ENCODE results near the gene CDADC1.

Gene CDADC1

GRCh38 chr13:49259586-49259985, 11.9 kb downstream of the CDADC1 start:
- no peaks in the 10 kb centered on the region for H3K27me3 ChIP-seq (replicated peaks; ENCODE audit: control insufficient read depth, insufficient read depth, low read length)
- no peak for DNase-seq (ENCODE audit: extremely low read depth, insufficient read length)
- peaks cover 2% of the 10 kb centered on the region; the same call in 1 of the 2 replicates for H3K36me3 ChIP-seq (ENCODE audit: control insufficient read depth, insufficient read depth, low read length)
- TF ChIP-seq, protein P1, sequence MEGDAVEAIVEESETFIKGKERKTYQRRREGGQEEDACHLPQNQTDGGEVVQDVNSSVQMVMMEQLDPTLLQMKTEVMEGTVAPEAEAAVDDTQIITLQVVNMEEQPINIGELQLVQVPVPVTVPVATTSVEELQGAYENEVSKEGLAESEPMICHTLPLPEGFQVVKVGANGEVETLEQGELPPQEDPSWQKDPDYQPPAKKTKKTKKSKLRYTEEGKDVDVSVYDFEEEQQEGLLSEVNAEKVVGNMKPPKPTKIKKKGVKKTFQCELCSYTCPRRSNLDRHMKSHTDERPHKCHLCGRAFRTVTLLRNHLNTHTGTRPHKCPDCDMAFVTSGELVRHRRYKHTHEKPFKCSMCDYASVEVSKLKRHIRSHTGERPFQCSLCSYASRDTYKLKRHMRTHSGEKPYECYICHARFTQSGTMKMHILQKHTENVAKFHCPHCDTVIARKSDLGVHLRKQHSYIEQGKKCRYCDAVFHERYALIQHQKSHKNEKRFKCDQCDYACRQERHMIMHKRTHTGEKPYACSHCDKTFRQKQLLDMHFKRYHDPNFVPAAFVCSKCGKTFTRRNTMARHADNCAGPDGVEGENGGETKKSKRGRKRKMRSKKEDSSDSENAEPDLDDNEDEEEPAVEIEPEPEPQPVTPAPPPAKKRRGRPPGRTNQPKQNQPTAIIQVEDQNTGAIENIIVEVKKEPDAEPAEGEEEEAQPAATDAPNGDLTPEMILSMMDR (IDR thresholded peaks at IDR 0.05; ENCODE audit: insufficient read depth, low read length, poor library complexity, severe bottlenecking), result no peak
- H3K4me3 ChIP-seq (replicated peaks; ENCODE audit: low read depth, low read length), result no peak overlapping the region

DNA sequence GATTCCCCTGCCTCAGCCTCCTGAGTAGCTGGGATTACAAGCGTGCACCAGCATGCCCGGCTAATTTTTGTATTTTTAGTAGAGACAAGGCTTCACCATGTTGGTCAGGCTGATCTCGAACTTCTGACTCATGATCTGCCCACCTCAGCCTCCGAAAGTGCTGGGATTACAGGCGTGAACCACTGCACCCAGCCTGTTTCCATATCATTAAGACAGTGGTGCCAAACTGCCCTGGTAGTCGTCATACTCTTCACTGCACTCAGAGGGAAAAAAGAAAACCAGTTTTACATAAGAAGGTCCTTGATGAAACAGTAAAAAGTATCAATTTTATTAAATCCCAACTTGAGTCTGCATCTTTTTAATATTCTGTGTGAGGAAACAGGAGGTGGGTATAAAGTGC, 14.9 kb downstream of the CDADC1 start:
- H3K36me3 ChIP-seq (ENCODE audit: control insufficient read depth, insufficient read depth, low read length), result peaks cover 2% of the 10 kb centered on the region; the same call in 1 of the 2 replicates
- no peaks in the 10 kb centered on the region for H3K27me3 ChIP-seq (replicated peaks; ENCODE audit: control insufficient read depth, insufficient read depth, low read length)
- H3K4me3 ChIP-seq (replicated peaks; ENCODE audit: low read depth, low read length), result no peak overlapping the region
- TF ChIP-seq, protein P1 (IDR thresholded peaks at IDR 0.05; ENCODE audit: insufficient read depth, low read length, poor library complexity, severe bottlenecking), result no peak
- DNase-seq (ENCODE audit: extremely low read depth, insufficient read length), result no peak

GRCh38 chr13:49265822-49266221, 18.1 kb downstream of the CDADC1 start:
- H3K27me3 ChIP-seq (replicated peaks; ENCODE audit: control insufficient read depth, insufficient read depth, low read length), result no peaks in the 10 kb centered on the region
- TF ChIP-seq, protein P1 (IDR thresholded peaks at IDR 0.05; ENCODE audit: insufficient read depth, low read length, poor library complexity, severe bottlenecking), result no peak
- DNase-seq (ENCODE audit: extremely low read depth, insufficient read length), result no peak
- no peak overlapping the region for H3K4me3 ChIP-seq (replicated peaks; ENCODE audit: low read depth, low read length)
- H3K36me3 ChIP-seq (ENCODE audit: control insufficient read depth, insufficient read depth, low read length), result no peaks in the 10 kb centered on the region; the same call in 1 of the 2 replicates

DNA sequence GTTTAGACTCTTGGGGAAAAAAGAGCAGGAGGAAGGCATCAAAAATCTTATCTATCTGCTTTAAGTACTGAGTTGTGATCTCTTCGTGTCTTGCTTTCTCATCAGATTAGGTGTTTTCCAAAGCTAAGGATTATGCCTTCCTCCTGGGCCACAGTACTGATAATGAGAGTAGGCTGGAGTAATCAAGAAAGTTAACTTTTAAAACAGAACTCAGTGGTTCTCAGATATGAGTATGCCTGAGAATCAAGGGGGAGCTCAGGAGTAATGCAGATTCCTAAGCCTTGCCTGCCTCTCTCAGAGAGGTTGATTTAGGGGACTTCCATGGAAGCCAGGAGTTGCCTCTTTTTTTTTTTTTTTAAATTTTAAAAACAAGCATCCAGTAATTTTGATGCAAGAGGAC, 23.5 kb downstream of the CDADC1 start:
- Histone ChIP-seq H3K27me3 (replicated peaks; ENCODE audit: control insufficient read depth, insufficient read depth, low read length) (no peaks in the 10 kb centered on the region), H3K36me3 (ENCODE audit: control insufficient read depth, insufficient read depth, low read length) (no peaks in the 10 kb centered on the region; the same call in 1 of the 2 replicates), H3K4me3 (replicated peaks; ENCODE audit: low read depth, low read length) (no peak overlapping the region)
- TF ChIP-seq, protein P1 (IDR thresholded peaks at IDR 0.05; ENCODE audit: insufficient read depth, low read length, poor library complexity, severe bottlenecking), result no peak
- no peak for DNase-seq (ENCODE audit: extremely low read depth, insufficient read length)

DNA sequence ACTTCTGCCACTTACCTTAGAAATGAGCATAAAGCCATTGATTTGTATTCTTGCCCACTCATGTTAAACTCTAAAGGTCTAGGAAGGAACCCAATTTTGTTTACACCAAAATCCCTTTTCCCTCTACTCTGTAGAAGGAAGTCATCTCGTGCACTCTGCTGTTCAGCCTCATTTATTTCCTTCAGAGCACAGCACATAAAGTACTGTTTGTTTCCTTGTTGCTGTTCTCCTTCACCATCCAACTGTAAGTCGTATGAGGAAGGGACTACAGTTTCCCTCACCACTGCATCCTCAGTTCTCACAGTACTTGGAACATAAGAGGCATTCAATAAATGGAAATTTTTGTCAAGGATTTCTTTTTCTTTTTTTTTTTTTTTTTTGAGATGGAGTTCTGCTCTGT, 24.6 kb downstream of the CDADC1 start:
- H3K27me3 ChIP-seq (replicated peaks; ENCODE audit: control insufficient read depth, insufficient read depth, low read length), result no peaks in the 10 kb centered on the region
- no peak for DNase-seq (ENCODE audit: extremely low read depth, insufficient read length)
- H3K4me3 ChIP-seq (replicated peaks; ENCODE audit: low read depth, low read length), result no peak overlapping the region
- TF ChIP-seq, protein P1 (IDR thresholded peaks at IDR 0.05; ENCODE audit: insufficient read depth, low read length, poor library complexity, severe bottlenecking), result no peak
- H3K36me3 ChIP-seq (ENCODE audit: control insufficient read depth, insufficient read depth, low read length), result no peaks in the 10 kb centered on the region; the same call in 1 of the 2 replicates

- TF ChIP-seq, protein P1 (IDR thresholded peaks at IDR 0.05; ENCODE audit: insufficient read depth, low read length, poor library complexity, severe bottlenecking), result no peak
Measured at GRCh38 chr13:49278211-49278610, 30.5 kb downstream of the CDADC1 start.

More at GRCh38 chr13:49278211-49278610, 30.5 kb downstream of the CDADC1 start:
- no peaks in the 10 kb centered on the region for H3K27me3 ChIP-seq (replicated peaks; ENCODE audit: control insufficient read depth, insufficient read depth, low read length)
- H3K36me3 ChIP-seq (ENCODE audit: control insufficient read depth, insufficient read depth, low read length), result no peaks in the 10 kb centered on the region; the same call in 1 of the 2 replicates
- no peak overlapping the region for H3K4me3 ChIP-seq (replicated peaks; ENCODE audit: low read depth, low read length)
- DNase-seq (ENCODE audit: extremely low read depth, insufficient read length), result no peak

Measured in GM06990 (cell line).